Heart left ventricle (tissue), 16 donors: Measurements from ENCODE around the gene TXNDC12. TPM values are rescaled to one million over a fixed set of nuclear protein-coding genes. Genes with fewer than 3 reads are reported as not detected.
"Not testable (repeated sequence)": the region's sequence is repeated elsewhere in the genome, so short reads cannot be mapped to it uniquely, and the experiment has no call there.

ENCODE experiments used
- ATAC-seq, 4 donors: fragments of 200-7000 bp; cut with Tn5 transposase; one replicate each; pipeline ENCODE4 v1.9.1; 2020 to 2022; ENCODE audit warnings: moderate library complexity in 4 of 4, mild to moderate bottlenecking in 3 of 4, moderate number of reproducible peaks in 1 of 4
- DNase-seq, 5 donors: peaks; one replicate each; pipeline ENCODE4 v3.0.0-alpha.2; 2020
- H3K27ac ChIP-seq, 12 donors: fragments of 200-600 bp; sonication (generic) in 4 of 12; one replicate each; pipeline versions ENCODE4 v1.5.0 to v1.8.0; 2016 to 2022; ENCODE audit warnings: mild to moderate bottlenecking in 2 of 12
- H3K27me3 ChIP-seq, 9 donors: fragments of 200-600 bp; sonication (generic) in 2 of 9; one replicate each; pipeline versions ENCODE4 v1.5.1 to v1.8.0; 2016 to 2022; ENCODE audit warnings: mild to moderate bottlenecking in 3 of 9
- H3K36me3 ChIP-seq, 9 donors: fragments of 200-600 bp; sonication (generic) in 2 of 9; one replicate each; pipeline versions ENCODE4 v1.5.0 to v1.8.0; 2018 to 2022; ENCODE audit warnings: mild to moderate bottlenecking in 2 of 9
- H3K4me1 ChIP-seq, 12 donors: fragments of 200-600 bp; sonication (generic) in 4 of 12; one replicate each; pipeline versions ENCODE4 v1.5.0 to v1.8.0; 2016 to 2022; ENCODE audit warnings: mild to moderate bottlenecking in 3 of 12
- H3K4me3 ChIP-seq, 12 donors: fragments of 200-600 bp; sonication (generic) in 4 of 12; one replicate each; pipeline versions ENCODE4 v1.5.0 to v1.8.0; 2017 to 2022; ENCODE audit warnings: mild to moderate bottlenecking in 9 of 12, moderate library complexity in 4 of 12
- H3K9me3 ChIP-seq, 12 donors: fragments of 200-600 bp; sonication (generic) in 4 of 12; one replicate each; pipeline versions ENCODE4 v1.5.0 to v1.8.0; 2016 to 2022; ENCODE audit warnings: mild to moderate bottlenecking in 1 of 12
- CTCF ChIP-seq, 12 donors: fragments of 200-600 bp; sonication (generic) in 4 of 12; IDR thresholded peaks; one replicate each; pipeline versions ENCODE4 v1.5.0 to v1.8.0; 2018 to 2022; ENCODE audit warnings: antibody characterized with exemption in 12 of 12, mild to moderate bottlenecking in 5 of 12
- POLR2A ChIP-seq, 2 donors: fragments of 450-650 bp; IDR thresholded peaks; one replicate each; pipeline ENCODE4 v1.6.1; 2017; ENCODE audit warnings: antibody characterized with exemption in 2 of 2, mild to moderate bottlenecking in 2 of 2, moderate library complexity in 2 of 2
- WGBS, 4 donors: extraction: QIAGEN DNeasy Blood & Tissue Kit in 2 of 4; methylation state at CpG; one replicate each; pipeline versions ENCODE4 v1.1.5 to v1.1.7; 2013 to 2018; 5-methylcytosine and 5-hydroxymethylcytosine counted together
- intact Hi-C, 10 donors: fragments of 100-400 bp; cut with DNase I; formaldehyde crosslinking; loops; one replicate each; pipeline versions ENCODE4 v1.11.1 to v1.14.2; 2022
- polyA plus RNA-seq, 2 donors: library from polyadenylated mRNA; stranded (reverse); fragments of 200-250 nt; gene quantifications; one replicate each; pipeline ENCODE4 v1.2.3, GENCODE V29; 2013
- total RNA-seq, 9 donors: library from RNA; depleted of rRNA in 2 of 9; stranded (reverse); fragments of >200 nt in 2 of 9; fragmentation: NEBNext Ultra II Directional in 3 of 9; extraction: Animal tissue kit (Norgen Biotek cat#: 25700) in 3 of 9; gene quantifications; one replicate each; pipeline versions ENCODE4 v1.1.0 to v1.2.4, GENCODE V29; 2016 to 2023
- donor health status: ischemic (EF 13 %, LVEDD 7.1; RV severe dilation, severe dysfunction).
- donor health status: healthy with polysubstance abuse.
- donor health status: DM: no; HTN: yes; CAD: no.
- donor health status: DM: no; HTN: no; CAD: no.
- donor health status: ischemic (EF 25% LVEDD 6.9; RV normal size, moderate dysfunction).
- donor health status: ischemic (EF 25% LVEDD 5.7; RV mildly dilated, moderate dysfunction).
- donor health status: healthy.
- donor health status: DM: yes; HTN: yes; CAD: no.
- donor health status: ischemic (EF 35%, LVEDD 5.7; RV mildly dilated, moderate dysfunction).
- donor health status: nonischemic (EF 11% LVEDD 7.7; RV severe dilation, severe dysfunction).
- donor health status: DM: yes; HTN: yes; CAD: no.
- donor health status: PGD.
- donor health status: ischemic (EF 29% LVEDD 5.4; RV normal size, mild dysfunction).
- donor health status: nonischemic (EF 23%, LVEDD 6.1; RV moderate dilation, normal function).

Gene TXNDC12
- total and polyA plus RNA-seq, 11 donors, result 7.7 to 42.9 (median 26.2) TPM

GRCh38 chr1:52080014-52080415 is 25.0 kb upstream of the TXNDC12 start:
- Histone ChIP-seq H3K4me3 (no peak overlapping the region), H3K36me3 (peaks cover 0 to 52% (median 16%) of the 10 kb centered on the region in 9 donors), H3K27me3 (no peaks in the 10 kb centered on the region), H3K9me3 (no peaks in the 10 kb centered on the region), H3K27ac (no peak overlapping the region), H3K4me1 (no peaks in the 10 kb centered on the region)
- TF ChIP-seq POLR2A (IDR thresholded peaks at IDR 0.05) (no peak), CTCF (IDR thresholded peaks at IDR 0.05) (no peak)
- WGBS, 4 donors, result 87 to 93% (median 91%) methylated on average over 3 of the region's 3 CpGs
- ATAC-seq (no peak), DNase-seq (no peak)
- intact Hi-C loops, result no loop called here

DNA sequence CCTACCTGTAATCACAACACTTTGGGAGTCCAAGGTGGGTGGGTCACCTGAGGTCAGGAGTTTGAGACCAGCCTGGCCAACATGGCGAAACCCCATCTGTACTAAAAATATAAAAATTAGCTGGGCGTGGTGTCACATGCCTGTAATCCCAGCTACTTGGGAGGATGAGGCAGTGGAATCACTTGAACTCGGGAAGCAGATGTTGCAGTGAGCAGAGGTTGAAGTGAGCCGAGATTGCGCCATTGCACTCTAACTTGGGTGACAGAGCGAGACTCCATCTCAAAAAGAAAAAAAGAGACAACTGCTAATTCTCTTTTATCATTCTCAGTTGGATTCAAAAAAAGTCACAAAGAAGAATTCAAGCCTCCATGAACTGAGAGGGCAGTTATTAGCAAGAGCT is 22.3 kb upstream of the TXNDC12 start:
- peaks cover 0 to 60% (median 16%) of the 10 kb centered on the region in 9 donors for H3K36me3 ChIP-seq
- DNase-seq, H3K27me3 ChIP-seq, H3K27ac ChIP-seq, intact Hi-C loops, H3K4me3 ChIP-seq, H3K4me1 ChIP-seq, ATAC-seq, H3K9me3 ChIP-seq: not testable (repeated sequence)
- 87 to 96% (median 92%) methylated on average over 6 of the region's 6 CpGs for WGBS, 4 donors

- WGBS, 4 donors, result 81 to 95% (median 87%) methylated on average over 6 of the region's 6 CpGs
- peaks cover 0 to 74% (median 33%) of the 10 kb centered on the region in 9 donors for H3K36me3 ChIP-seq
Measured at GRCh38 chr1:52072291-52072690, 17.3 kb upstream of the TXNDC12 start.

GRCh38 chr1:52070704-52071103 is 15.7 kb upstream of the TXNDC12 start:
- intact Hi-C loops, result no loop called here
- H3K4me3 ChIP-seq, result no peak overlapping the region
- TF ChIP-seq POLR2A (IDR thresholded peaks at IDR 0.05) (no peak), CTCF (IDR thresholded peaks at IDR 0.05) (no peak)
- no peak for ATAC-seq
- H3K36me3 ChIP-seq, result peaks cover 0 to 83% (median 42%) of the 10 kb centered on the region in 9 donors
- H3K27ac ChIP-seq, result no peak overlapping the region
- no peak for DNase-seq
- no peaks in the 10 kb centered on the region for H3K9me3 ChIP-seq
- H3K27me3 ChIP-seq, result no peaks in the 10 kb centered on the region
- H3K4me1 ChIP-seq, result peaks cover 0 to 11% (median 0%) of the 10 kb centered on the region in 12 donors
- 94 to 98% (median 97%) methylated on average over 4 of the region's 4 CpGs for WGBS, 4 donors

More at GRCh38 chr1:52072291-52072690, 17.3 kb upstream of the TXNDC12 start:
- Histone ChIP-seq H3K27me3 (no peaks in the 10 kb centered on the region), H3K4me1 (peaks cover 0 to 11% (median 0%) of the 10 kb centered on the region in 12 donors), H3K4me3 (no peak overlapping the region), H3K27ac (no peak overlapping the region), H3K9me3 (no peaks in the 10 kb centered on the region)
- DNase-seq, result no peak
- TF ChIP-seq POLR2A (IDR thresholded peaks at IDR 0.05) (no peak), CTCF (IDR thresholded peaks at IDR 0.05) (no peak)
- ATAC-seq, result no peak
- intact Hi-C loops, result no loop called here

- no peak for TF ChIP-seq CTCF (IDR thresholded peaks at IDR 0.05)
- TF ChIP-seq POLR2A (IDR thresholded peaks at IDR 0.05), result no peak
- peaks cover 0 to 86% (median 76%) of the 10 kb centered on the region in 9 donors for H3K36me3 ChIP-seq
- 92 to 98% (median 95%) methylated on average over 2 of the region's 2 CpGs for WGBS, 4 donors
Measured at GRCh38 chr1:52063192-52063591, 8.2 kb upstream of the TXNDC12 start.

More at GRCh38 chr1:52063192-52063591, 8.2 kb upstream of the TXNDC12 start:
- no peaks in the 10 kb centered on the region for H3K9me3 ChIP-seq
- no peak for DNase-seq
- ATAC-seq, result no peak
- no peak overlapping the region for H3K4me3 ChIP-seq
- no peak overlapping the region for H3K27ac ChIP-seq
- H3K4me1 ChIP-seq, result peaks cover 0 to 14% (median 8%) of the 10 kb centered on the region in 12 donors
- no peaks in the 10 kb centered on the region for H3K27me3 ChIP-seq
- intact Hi-C loops, result no loop called here
